ENCODE data around the gene HHIPL2. TPM values are rescaled to one million over a fixed set of nuclear protein-coding genes. Genes with fewer than 3 reads are reported as not detected.
"Not testable (repeated sequence)": the region's sequence is repeated elsewhere in the genome, so short reads cannot be mapped to it uniquely, and the experiment has no call there.

Gene HHIPL2
- total RNA-seq, 1 experiment from 2014 or later, result 2.1 TPM

DNA sequence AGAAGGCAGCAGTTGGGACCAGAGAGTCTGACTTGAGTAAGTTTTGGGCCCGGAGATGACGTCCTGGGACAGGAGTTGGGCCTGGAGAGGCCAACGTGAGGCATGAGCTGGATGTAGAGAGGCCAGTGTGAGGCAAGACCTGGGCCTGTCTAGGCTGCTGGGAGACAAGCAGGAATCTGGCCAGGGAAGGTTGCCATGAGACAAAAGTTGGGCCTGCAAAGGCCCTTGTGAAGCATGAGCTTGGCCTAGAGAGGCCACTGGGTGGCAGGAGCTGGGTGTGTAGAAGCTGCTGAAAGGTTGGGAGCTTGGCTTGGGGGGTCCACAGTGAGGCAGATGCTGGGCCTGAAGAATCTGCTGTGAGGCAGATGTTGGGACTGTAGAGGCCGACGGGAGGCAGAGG is 71.5 kb downstream of the HHIPL2 start:
- H3K4me3 Mint-ChIP-seq (ENCODE audit: low read depth, unreplicated experiment); H3K36me3 Mint-ChIP-seq (ENCODE audit: insufficient read depth, unreplicated experiment); H3K27ac Mint-ChIP-seq (ENCODE audit: unreplicated experiment); H3K9me3 Mint-ChIP-seq (ENCODE audit: low read depth, unreplicated experiment); DNase-seq; CTCF ChIA-PET; intact Hi-C loops (cut with micrococcal nuclease; ENCODE audit: unreplicated experiment); H3K27me3 Mint-ChIP-seq (ENCODE audit: unreplicated experiment); BruUV-seq (replicated peaks); H3K4me1 Mint-ChIP-seq (ENCODE audit: low read depth, unreplicated experiment): not testable (repeated sequence)

DNA sequence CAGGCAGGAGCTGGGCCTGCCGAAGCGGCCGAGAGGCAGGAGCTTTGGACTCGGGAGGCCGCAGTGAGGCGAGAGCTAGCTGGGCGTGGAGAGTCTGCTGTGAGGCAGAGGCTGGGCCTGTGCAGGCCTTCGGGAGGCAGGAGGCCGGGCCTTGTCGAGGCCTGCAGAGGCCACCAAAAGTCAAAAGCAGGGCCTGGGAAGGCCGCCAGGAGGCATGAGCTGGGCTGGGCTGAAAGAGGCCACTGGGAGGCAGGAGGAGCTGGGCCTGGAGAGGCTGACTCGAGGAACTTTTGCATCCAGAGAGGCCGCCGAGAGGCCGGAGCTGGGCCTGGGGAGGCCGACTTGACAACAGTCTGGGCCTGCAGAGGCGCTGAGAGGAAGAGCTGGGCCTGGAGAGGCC is 74.2 kb downstream of the HHIPL2 start:
- BruUV-seq (replicated peaks); DNase-seq; H3K27me3 Mint-ChIP-seq (ENCODE audit: unreplicated experiment); H3K4me1 Mint-ChIP-seq (ENCODE audit: low read depth, unreplicated experiment); H3K9me3 Mint-ChIP-seq (ENCODE audit: low read depth, unreplicated experiment); CTCF ChIA-PET; intact Hi-C loops (cut with micrococcal nuclease; ENCODE audit: unreplicated experiment); H3K4me3 Mint-ChIP-seq (ENCODE audit: low read depth, unreplicated experiment); H3K36me3 Mint-ChIP-seq (ENCODE audit: insufficient read depth, unreplicated experiment); H3K27ac Mint-ChIP-seq (ENCODE audit: unreplicated experiment): not testable (repeated sequence)

DNA sequence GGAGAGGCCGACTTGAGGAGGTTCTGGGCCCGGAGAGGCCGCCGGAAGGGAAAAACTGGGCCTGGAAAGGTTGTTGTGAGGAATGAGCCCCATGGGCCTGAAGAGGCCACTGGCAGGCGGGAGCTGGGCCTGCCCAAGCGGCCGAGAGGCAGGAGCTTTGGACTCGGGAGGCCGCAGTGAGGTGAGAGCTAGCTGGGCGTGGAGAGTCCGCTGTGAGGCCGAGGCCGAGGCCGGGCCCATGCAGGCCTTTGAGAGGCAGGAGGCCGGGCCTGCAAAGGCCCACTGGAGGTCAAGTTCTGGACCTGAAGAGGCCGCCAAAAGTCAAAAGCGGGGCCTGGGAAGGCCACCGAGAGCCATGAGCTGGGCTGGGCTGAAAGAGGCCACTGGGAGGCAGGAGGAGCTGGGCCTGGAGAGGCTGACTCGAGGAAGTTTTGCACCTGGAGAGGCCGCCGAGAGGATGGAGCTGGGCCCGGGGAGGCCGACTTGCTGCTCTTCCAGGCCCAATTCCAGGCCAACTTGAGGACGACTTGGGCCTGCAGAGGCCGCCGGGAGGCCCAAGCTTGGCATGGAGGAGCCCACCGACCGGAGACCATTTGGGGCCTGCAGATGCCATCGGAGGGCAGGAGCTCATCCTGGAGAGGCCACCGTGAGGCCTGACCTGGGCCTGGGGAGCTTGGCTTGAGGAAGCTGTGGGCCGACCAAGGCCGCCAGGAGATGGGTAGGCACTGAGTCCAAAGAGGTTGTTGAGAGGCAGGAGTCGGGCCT is 74.9 kb downstream of the HHIPL2 start:
- BruUV-seq (replicated peaks); H3K27ac Mint-ChIP-seq (ENCODE audit: unreplicated experiment); H3K27me3 Mint-ChIP-seq (ENCODE audit: unreplicated experiment): not testable (repeated sequence)

More for the DNA sequence above, 74.9 kb downstream of the HHIPL2 start:
- H3K36me3 Mint-ChIP-seq (ENCODE audit: insufficient read depth, unreplicated experiment); intact Hi-C loops (cut with micrococcal nuclease; ENCODE audit: unreplicated experiment); DNase-seq; H3K4me1 Mint-ChIP-seq (ENCODE audit: low read depth, unreplicated experiment); H3K9me3 Mint-ChIP-seq (ENCODE audit: low read depth, unreplicated experiment); H3K4me3 Mint-ChIP-seq (ENCODE audit: low read depth, unreplicated experiment); CTCF ChIA-PET: not testable (repeated sequence)

Other genes starting within 250 kb of the HHIPL2 start
- gene TAF1A, start 41.8 kb upstream of the HHIPL2 start, total RNA-seq (2022), result 16.3 and 16.4 TPM in 2 replicates
- gene MIA3, start 70.0 kb upstream of the HHIPL2 start, total RNA-seq (2022), result 60.3 and 72.6 TPM in 2 replicates
- 41.2 and 46.2 TPM in 2 replicates for gene AIDA, start 164.4 kb upstream of the HHIPL2 start, total RNA-seq (2022)
- gene BROX, start 164.5 kb upstream of the HHIPL2 start, total RNA-seq (2022), result 56.8 and 68.8 TPM in 2 replicates
- 0.59 TPM in 1 of 2 replicates, not detected in the other for gene FAM177B, start 189.1 kb upstream of the HHIPL2 start, total RNA-seq (2022)

All from Calu3 (cell line).